Measurements from ENCODE around the gene MARCHF2. TPM values are rescaled to one million over a fixed set of nuclear protein-coding genes. Genes with fewer than 3 reads are reported as not detected.
A peak's percentile ranks its signal among the peaks of the same experiment; 100 is the strongest.

Gene MARCHF2
- polyA plus RNA-seq, 3 donors, result 47.8 to 117 (median 90.8) TPM

GRCh38 chr19:8459095-8459494, 46.0 kb downstream of the MARCHF2 start:
- H3K4me2 ChIP-seq (replicated peaks; ENCODE audit: extremely low read depth, low read length, poor library complexity, severe bottlenecking), result no peak overlapping the region
- peaks cover 57 to 100% of the 10 kb centered on the region in 2 donors for H3K36me3 ChIP-seq (replicated peaks in 1 of 2; ENCODE audit: control insufficient read depth in 1 of 2, insufficient read depth in 2 of 2, low read length in 2 of 2)
- H3K27me3 ChIP-seq (ENCODE audit: control insufficient read depth in 2 of 2, insufficient read depth in 2 of 2, low read length in 2 of 2), result no peaks in the 10 kb centered on the region
- H3K27ac Mint-ChIP-seq, result peak overlapping the region in 3 of 7 donors; percentile 9 to 33 (median 28)
- H3K4me3 ChIP-seq (replicated peaks in 1 of 3; ENCODE audit: low read depth in 2 of 3, low read length in 3 of 3), result no peak overlapping the region
- TF ChIP-seq CTCF (IDR thresholded peaks at IDR 0.05), result no peak
- H4K20me1 ChIP-seq (ENCODE audit: insufficient read depth, low read length), result peaks cover 100% of the 10 kb centered on the region
- no peak for DNase-seq
- intact Hi-C loops (cut with micrococcal nuclease), result no loop called here
- H3K4me3 Mint-ChIP-seq, result no peak overlapping the region
- H3K27ac ChIP-seq (ENCODE audit: low read depth in 1 of 2, low read length in 2 of 2), result no peak overlapping the region
- peaks cover 5% of the 10 kb centered on the region for H3K4me1 Mint-ChIP-seq
- H2AFZ ChIP-seq (ENCODE audit: insufficient read depth, low read depth, low read length, poor library complexity, severe bottlenecking), result no peak overlapping the region
- peaks cover 0 to 3% (median 0%) of the 10 kb centered on the region in 3 donors for H3K27me3 Mint-ChIP-seq (ENCODE audit: low read depth in 3 of 3)
- H3K9ac ChIP-seq (ENCODE audit: insufficient read depth, low read length, poor library complexity, severe bottlenecking), result no peak overlapping the region
- H3K79me2 ChIP-seq (ENCODE audit: insufficient read depth, low read length), result peaks cover 100% of the 10 kb centered on the region
- H3K9me3 Mint-ChIP-seq, result no peaks in the 10 kb centered on the region
- H3K4me1 ChIP-seq (ENCODE audit: control insufficient read depth in 1 of 2, insufficient read depth in 2 of 2, low read length in 2 of 2), result no peaks in the 10 kb centered on the region
- 85% methylated on average over 4 of the region's 7 CpGs for WGBS (ENCODE audit: insufficient coverage)
- H3K36me3 Mint-ChIP-seq, result peaks cover 72 to 83% of the 10 kb centered on the region in 2 donors
- no peaks in the 10 kb centered on the region for H3K9me3 ChIP-seq (replicated peaks in 1 of 2; ENCODE audit: control insufficient read depth in 1 of 2, insufficient read depth in 1 of 2, low read length in 2 of 2)

- H3K4me3 Mint-ChIP-seq, result no peak overlapping the region
Measured at GRCh38 chr19:8459520-8460270, 46.6 kb downstream of the MARCHF2 start.

More at GRCh38 chr19:8459520-8460270, 46.6 kb downstream of the MARCHF2 start:
- intact Hi-C loops (cut with micrococcal nuclease), result no loop called here
- H3K36me3 Mint-ChIP-seq, result peaks cover 75 to 86% of the 10 kb centered on the region in 2 donors
- no peaks in the 10 kb centered on the region for H3K9me3 Mint-ChIP-seq
- Histone ChIP-seq H2AFZ (ENCODE audit: insufficient read depth, low read depth, low read length, poor library complexity, severe bottlenecking) (no peak overlapping the region), H3K4me1 (ENCODE audit: control insufficient read depth in 1 of 2, insufficient read depth in 2 of 2, low read length in 2 of 2) (no peaks in the 10 kb centered on the region), H3K27ac (ENCODE audit: low read depth in 1 of 2, low read length in 2 of 2) (no peak overlapping the region), H3K9me3 (replicated peaks in 1 of 2; ENCODE audit: control insufficient read depth in 1 of 2, insufficient read depth in 1 of 2, low read length in 2 of 2) (no peaks in the 10 kb centered on the region), H3K79me2 (ENCODE audit: insufficient read depth, low read length) (peaks cover 100% of the 10 kb centered on the region), H4K20me1 (ENCODE audit: insufficient read depth, low read length) (peaks cover 100% of the 10 kb centered on the region), H3K36me3 (replicated peaks in 1 of 2; ENCODE audit: control insufficient read depth in 1 of 2, insufficient read depth in 2 of 2, low read length in 2 of 2) (peaks cover 63 to 100% of the 10 kb centered on the region in 2 donors), H3K4me3 (replicated peaks in 1 of 3; ENCODE audit: low read depth in 2 of 3, low read length in 3 of 3) (no peak overlapping the region), H3K4me2 (replicated peaks; ENCODE audit: extremely low read depth, low read length, poor library complexity, severe bottlenecking) (no peak overlapping the region), H3K27me3 (ENCODE audit: control insufficient read depth in 2 of 2, insufficient read depth in 2 of 2, low read length in 2 of 2) (no peaks in the 10 kb centered on the region), H3K9ac (ENCODE audit: insufficient read depth, low read length, poor library complexity, severe bottlenecking) (no peak overlapping the region)
- H3K27me3 Mint-ChIP-seq (ENCODE audit: low read depth in 3 of 3), result peaks cover 0 to 3% (median 2%) of the 10 kb centered on the region in 3 donors
- 86% methylated on average over 1 of the region's 6 CpGs for WGBS (ENCODE audit: insufficient coverage)
- no peak for DNase-seq
- H3K27ac Mint-ChIP-seq, result peak overlapping the region in 3 of 7 donors; percentile 28 to 62 (median 33)
- peaks cover 1% of the 10 kb centered on the region for H3K4me1 Mint-ChIP-seq
- no peak for TF ChIP-seq CTCF (IDR thresholded peaks at IDR 0.05)

Data from CD14-positive monocyte (primary cell).